Retinal pigment epithelial cell (primary cell): ENCODE measurements around the gene FOLH1.
"Not testable (repeated sequence)": the region's sequence is repeated elsewhere in the genome, so short reads cannot be mapped to it uniquely, and the experiment has no call there.

ENCODE experiments used
- DNase-seq: peaks from one replicate; pipeline ENCODE4 v3.0.0-alpha.2; 2010; ENCODE audit warnings: low read depth
- H3K4me3 ChIP-seq: 2 replicates; pipeline ENCODE4 v1.5.1; 2011; ENCODE audit warnings: mild to moderate bottlenecking, low read length, control low read depth, moderate library complexity
- CTCF ChIP-seq: conservative IDR thresholded peaks from 2 replicates; pipeline ENCODE4 v1.5.1; 2011; ENCODE audit warnings: low read depth, low read length, control low read depth, inconsistent platforms

Gene FOLH1

GRCh38 chr11:49151211-49151610, 57.2 kb downstream of the FOLH1 start:
- no peak for TF ChIP-seq CTCF
- H3K4me3 ChIP-seq: no peak overlapping the region
- DNase-seq: no peak

- H3K4me3 ChIP-seq, DNase-seq: not testable (repeated sequence)
Measured at GRCh38 chr11:49102356-49102755, 106.0 kb downstream of the FOLH1 start.
